Measurements from ENCODE around the gene SPI1.

The SPI1 gene

DNA sequence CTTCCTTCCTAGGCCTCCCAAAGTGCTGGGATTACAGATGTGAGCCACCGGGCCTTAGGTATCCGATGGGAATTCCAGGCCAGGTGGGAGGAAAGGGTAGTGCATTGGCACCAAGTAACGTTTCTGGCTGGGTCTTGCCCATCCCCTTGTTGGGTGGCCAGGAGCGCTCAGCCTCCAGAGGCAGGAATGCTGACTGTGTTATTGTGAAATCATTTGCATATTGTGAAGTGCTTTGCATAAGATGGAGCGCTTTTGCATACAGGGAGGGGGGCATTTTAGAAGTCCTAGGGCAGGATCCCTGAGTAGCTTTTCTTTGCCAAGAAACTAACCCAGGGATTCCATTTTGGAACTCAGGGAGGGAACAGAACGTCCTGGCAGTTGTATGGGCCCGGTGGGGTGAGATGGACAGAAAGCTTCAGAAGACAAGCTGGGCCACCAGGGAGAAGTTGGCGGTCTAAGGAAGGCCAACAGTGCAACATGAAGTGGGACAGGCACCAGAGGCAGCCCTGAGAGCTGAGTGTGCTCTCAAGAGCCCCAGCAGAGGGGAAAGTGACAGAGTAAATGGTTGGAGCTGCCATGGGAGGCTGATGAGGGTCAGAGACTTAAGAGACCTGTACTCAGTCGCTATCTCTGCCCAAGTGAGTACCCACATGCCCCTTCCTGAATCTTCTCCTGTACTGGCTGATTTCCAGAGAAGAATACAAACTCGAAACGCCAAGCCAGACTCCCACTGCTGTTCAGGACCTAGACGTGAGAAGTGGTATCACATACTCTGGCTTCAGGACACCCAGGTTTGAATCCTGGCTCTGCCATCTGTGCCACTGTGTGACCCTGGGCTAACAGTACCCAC, 28.8 kb upstream of the SPI1 start:
- no peak for DNase-seq

DNA sequence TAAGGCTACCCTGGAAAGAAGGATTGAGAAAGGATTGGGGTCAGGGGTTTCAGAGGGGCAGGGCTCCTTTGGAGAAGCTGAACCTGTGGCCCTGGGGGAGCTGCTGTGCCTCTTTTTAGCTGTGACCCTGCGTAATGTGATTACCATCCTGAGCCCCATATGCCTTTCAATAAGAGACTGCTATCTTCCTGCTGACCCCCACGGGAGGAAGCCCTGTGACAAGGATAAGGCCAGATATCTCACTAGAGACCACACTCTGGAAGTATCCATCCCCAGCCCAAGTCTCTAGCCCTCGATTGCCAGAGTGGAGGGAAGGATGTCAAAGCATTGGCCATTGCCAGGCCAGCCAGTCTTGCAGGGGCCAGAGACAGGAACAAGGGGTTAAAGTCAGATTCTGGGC, 25.2 kb upstream of the SPI1 start:
- DNase-seq, result no peak

DNA sequence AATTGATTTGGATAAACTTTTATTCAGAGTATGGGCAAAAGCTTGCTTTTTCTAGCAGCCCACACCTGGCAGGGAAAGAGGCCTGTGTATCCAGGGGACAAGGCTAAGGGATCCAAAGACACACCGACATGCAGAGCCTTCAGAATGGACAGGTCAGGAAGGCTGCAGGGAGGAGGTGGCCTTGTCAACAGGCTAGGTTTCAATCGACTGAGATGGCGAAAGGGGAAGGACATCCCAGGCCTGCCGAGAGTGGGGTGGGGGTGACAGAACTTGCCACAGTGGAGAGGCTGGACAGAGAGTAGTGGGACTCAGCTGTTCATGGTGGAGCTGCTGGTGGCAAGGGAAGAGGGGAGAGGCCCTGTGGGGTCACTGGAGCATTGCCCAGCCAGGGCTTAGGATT, 24.8 kb upstream of the SPI1 start:
- DNase-seq, result no peak

DNA sequence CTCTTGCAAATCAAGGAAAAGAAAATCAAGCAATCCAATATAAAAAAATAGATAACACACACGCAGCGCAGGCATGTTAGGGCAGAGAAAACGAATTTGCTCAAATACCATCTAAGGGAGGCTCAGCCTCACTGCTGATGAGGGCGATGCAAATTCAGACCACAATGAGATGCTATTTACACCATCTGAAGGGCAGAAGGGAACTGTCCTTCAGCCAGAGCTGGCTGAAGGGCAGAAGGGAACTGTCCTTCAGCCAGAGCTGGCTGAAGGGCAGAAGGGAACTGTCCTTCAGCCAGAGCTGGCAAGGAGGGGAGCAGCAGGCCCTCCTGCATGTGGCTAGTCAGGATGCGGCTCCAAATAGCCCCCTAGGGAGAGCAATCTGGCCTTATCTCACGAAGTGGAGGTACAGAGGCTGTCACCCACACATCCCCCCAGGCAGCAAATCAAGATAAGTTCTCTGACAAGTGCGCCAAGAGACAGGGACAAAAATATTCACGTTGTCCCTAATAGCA, 22.5 kb upstream of the SPI1 start:
- no peak for DNase-seq

DNA sequence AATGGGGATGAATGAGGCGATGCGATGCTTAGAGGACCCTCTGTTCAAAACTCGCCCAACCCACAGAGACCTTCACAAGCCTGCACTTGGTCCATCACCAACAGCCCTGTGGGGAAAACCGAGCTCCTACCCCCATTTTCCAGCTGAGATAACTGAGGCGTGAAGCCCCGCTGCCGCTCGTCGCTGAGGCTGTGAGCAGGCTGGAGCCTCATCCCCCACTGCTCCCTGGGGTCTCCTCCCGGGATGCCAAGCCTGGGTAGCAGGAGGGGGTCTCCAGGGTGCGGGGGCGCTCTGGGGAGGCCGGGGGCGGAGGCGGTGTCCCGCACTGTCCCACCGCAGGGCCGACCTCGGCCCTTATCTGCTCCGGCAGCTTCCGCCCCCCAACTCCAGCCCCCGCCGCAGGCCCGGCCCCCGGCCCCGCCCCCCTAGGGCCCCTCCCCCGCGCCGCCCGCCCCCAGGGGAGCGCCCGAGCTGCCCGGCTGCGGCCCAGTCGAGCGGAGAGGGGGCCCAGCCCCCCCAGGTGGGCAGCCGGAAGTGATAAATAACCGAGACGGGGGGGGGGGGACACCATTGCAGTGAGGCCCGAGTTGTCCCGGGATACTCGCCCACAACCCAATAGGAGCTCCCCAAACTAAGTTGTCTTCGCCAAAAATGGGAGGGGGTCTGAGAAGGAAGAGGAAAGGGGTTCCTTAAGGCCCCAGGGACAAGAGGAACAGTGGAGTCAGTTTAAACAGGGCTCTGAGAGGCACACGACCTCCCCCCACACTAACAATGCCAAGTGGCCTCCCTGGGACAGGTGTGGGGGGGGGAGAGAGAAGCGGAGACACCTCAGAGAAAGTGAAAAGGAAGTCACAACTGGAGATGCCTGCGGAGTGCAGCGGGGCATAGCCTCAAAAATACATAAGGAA, 21.8 kb upstream of the SPI1 start:
- peak; percentile 34 for DNase-seq

DNA sequence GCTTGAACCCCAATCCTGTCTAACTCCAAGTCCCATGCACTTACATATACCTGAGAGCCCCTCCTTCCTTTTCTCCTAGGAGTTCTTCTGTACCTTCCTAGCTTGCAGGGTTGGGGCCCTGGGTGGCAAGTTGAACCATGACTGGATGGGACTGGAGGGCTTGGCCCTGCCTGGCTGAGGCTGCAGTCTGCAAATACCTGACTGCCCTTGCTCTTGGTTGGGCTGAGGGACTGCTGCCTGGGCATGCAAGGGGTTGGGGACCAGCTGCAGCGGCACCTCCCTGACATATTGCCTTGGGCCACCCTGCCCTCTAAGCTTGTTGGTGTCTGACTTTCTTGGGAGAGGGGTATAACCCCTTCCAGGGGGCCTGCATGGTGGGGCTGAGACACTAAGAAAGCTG, 20.2 kb upstream of the SPI1 start:
- DNase-seq, result no peak

DNA sequence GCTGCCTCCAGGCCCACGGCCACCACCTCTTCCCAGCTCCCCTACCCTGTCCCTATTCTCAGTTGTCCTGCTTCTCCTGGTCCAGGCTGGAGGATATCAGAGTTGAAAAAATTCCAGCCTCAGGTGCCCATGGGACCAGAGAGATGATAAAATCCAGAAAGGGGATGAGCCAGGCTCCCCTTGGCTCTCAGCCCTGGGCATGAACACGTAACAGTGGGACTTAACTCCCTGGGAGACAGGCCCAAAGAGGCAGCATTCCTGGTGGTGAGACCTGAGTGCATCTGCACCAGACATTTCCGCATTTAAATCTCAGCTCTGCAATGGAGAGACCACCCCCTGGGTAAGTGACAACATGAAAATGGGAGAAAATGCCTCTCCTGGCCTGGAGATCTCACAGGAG, 19.7 kb upstream of the SPI1 start:
- no peak for DNase-seq

DNA sequence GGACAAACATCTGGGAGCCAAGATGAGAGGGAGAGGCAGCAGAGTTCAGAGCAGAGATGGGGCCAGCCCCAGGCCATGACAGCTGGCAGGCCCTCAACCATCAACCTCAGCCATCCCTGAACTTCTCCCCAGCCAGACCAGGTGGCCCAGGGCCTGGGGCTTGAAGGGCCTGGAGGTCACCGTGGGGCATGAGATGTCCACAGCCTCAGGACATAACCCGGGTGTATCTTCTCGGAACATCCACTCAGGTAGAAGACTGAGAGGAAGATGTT, 17.6 kb upstream of the SPI1 start:
- DNase-seq, result no peak

DNA sequence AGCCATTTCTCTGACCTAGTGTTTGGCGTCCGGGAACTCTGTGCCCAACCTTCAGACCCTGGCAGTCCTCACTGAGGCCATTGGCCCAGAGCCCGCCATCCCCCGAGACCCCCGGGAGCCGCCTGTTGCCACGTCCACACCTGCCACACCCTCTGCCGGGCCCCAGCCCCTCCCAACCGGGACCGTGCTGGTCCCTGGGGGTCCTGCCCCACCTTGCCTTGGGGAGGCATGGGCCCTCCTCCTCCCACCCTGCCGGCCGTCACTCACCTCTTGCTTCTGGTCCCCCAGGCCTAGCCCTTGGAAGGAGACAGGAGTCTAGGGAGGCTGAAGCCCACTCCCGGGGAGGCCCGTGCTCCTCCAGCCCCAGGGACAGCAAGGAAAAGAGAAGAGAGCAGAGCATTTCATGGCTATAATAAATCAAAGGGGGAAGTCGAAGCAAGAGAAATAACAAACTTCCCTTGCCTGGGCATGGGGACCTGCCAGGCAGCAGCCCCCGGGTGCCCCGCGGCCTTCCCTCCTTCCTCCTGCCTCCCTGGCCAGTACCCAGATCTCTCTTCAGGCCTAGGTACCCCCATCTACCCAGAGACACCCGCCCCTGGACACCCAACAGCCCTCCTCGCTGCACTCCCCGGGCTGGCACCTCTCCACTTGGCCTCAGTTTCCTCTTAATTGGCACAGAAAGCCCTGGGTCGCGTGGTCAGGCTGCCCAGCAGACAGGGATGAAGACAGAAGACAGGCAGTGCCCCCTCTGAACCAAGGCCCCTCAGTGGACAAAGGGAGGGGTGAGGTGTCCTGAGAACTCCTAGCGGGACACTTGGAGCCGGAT, 17.1 kb upstream of the SPI1 start:
- no peak for DNase-seq

DNA sequence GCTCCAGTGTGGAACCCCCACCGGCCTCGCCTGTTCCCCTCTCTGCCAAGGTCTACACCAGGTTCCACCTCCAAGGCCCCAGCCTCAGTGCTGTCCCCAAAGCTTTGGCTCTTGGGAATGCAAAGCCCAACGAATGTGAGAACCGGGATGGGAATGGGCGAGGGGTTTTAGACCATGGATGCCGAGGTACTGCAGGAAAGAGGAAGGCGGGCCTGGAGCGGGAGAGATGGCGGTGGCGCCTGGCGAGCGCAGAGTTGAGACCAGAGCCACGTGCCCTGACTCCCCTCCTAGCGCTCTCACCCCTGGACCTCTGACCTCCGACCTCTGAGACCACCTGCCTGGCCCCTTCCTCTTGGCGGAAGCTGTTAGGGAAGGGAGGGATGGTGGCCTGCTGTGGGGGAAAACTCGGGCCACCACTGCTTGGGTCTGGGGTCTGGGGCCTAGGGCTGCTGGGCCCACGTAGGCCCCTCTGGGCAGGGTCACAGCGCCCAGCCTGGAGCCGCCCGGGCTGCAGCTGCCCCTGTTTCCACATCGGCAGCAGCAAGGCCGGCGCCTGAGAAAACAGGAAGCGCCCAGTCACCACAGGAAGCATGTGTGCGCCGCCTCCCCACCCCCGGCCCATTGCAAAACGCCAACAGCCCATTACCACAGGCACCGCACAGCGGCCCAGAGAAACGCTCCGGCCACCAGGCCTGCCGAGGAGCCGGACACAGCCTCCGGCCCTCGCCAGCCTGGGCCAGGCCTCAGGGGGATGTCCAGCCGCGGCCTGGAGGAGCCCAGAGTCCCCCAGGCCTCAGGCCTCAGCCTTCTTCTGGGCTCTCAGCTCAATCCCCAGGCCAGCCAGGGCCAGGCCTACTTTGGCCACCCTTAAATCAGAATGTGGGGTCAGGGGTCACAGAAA, 16.2 kb upstream of the SPI1 start:
- DNase-seq, result peak; percentile 67

DNA sequence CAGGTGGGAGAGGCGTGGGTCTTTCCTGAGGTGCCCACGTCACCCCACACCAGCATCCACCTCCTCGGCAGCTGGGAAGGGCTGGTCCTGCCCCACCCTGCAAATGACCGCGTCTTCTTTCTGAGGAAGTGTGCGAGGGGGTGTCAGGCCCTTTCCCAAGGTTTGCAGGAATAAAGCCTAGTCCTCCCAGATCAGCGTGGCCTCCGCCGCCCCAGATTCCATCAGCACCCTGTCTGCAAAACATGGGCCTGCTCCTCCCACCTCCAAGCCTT, 15.6 kb upstream of the SPI1 start:
- DNase-seq, result no peak

DNA sequence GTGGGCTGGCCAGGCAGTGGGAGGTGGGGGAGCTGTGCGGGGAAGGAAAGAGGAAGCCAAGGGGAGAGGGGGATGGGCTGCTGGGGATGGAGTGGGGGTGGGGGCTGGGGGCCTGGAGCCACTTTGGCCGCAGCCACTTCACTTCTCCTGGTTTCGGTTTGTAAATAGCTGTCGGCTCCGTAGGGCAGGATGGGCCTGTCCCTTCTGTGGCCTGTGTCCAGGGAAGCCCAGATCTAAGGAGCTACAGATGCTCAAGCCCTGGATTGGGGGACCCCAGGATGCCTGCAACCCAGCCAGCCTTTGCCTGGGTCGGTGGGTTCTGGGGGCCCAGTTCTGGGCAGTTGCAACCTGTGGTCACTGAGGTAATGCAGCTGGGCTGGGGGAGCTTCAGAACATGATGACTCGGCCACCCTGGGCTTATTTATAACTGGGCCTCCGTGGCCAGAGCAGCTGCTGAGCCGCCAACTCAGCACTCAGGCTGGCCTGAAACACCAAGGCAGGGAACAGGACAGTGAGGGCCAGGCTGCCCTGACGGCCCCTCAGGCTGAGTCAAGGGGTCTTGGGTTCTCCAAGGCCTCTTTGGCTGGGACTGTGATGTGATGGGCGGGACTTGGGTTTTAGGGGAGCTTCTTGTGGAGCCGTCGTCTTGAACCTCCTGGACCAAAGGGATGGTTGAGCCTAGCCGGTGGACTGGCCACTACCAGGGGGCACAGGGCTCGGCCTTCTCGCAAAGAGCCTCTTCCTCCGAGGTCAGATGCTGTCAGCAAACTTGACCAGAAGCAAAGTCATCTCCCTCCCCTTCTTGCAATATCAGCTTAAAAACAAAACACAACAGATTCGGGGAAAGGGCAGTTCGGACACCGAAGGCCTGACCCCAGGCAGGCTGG, 15.1 kb upstream of the SPI1 start:
- DNase-seq, result no peak

DNA sequence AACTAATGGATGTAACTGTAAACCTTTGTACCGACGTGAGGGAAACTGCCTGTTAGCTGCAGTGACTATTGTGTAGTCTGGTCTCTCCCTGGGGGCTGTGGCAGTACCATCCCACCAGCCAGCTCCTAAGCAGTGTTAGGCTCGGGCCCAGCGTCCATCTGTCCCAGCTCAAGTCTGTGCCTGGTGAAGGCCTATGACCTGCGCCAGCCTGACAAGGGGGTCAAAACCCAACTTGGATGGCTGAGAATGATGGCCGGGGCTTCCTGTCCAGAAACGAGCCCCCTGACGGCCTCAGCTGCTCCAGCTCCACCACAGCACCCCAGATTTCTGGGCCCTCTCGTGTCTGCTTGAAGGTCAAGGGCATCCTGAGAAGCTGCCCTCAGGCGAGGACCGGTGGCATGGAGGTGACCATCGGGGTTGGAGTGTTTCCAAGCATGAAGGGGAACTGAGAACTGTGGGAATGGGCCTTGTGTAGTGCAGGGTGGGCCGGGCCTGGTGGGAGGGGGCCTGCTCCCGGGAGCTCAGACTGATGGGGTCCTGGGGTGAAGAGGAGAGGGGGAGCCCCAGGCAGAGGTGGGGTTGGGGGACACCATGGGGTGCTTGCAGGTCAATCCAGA, 14.3 kb upstream of the SPI1 start:
- DNase-seq, result no peak

DNA sequence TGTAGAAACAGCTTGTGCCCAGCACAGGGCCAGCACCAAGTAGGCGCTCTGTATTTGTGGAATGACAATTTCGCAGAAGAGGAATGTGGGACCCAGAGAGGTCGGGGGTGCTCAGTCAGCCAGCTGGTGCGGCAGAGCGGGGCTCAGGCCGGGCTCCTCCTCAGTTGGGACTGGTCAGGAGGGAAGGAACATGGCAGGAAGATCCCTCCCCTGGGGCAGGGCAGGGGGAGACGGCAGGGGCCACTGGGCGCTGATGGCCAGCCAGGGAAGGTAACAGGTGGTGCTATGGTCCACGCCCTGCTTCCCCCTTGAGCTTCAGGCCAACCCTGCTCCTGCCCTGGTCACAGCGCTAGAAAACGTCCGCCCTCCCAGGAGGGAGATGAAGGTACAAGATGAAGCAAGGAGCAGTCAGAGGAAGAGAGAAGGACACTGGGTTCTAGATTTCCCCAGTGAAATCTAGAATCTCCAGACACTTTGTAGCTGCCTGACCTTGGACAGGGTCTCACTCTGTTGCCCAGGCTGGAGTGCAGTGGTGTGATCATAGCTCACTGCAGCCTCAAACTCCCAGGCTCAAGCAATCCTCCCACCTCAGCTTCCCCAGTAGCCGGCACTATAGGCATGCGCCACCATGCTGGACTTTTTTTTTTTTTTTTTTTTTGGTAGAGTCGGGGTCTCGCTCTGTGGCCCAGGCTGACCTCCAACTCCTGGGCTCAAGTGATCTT, 13.5 kb upstream of the SPI1 start:
- DNase-seq, result no peak

DNA sequence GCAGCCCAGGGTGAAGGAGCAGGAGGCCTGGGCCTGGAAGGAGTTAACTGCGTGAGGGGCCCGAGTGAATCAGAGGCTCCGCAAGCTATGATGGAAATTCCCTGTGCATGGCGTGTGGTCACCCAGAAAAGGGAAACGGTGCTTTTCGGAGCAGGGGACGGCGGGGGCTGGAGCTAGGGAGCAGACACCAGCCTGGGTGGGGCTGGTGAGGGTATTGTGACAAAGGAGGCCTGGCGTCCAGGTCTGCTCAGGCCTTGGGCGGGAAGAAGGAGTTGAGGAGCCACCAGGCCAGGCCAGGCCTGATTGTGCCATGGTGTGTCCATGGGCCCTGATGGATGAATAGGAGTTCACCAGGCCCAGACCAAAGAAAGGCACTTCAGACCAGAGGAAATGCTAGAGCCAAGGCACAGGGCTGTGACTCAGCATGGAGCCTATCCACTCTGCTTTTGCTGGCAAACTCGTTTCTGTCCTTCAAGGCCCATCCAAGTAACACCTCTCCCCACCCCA, 12.8 kb upstream of the SPI1 start:
- DNase-seq, result no peak

DNA sequence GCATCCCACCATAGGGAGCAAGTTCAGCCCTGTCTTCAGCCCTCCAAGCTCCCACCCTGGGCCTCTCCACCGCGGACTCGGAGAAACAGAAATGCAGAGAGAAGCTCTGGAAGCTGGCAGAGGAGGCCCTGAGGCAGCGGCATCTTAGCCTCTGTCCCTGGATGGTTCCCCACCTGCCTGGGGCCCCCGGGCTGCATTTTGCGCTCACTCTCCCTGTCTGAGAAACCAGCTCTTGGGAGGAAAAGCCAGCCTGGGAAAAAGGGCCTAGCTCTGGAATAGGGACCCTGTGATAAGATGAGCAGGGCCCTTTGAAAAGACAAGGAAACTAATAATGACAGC, 12.0 kb upstream of the SPI1 start:
- DNase-seq, result no peak

DNA sequence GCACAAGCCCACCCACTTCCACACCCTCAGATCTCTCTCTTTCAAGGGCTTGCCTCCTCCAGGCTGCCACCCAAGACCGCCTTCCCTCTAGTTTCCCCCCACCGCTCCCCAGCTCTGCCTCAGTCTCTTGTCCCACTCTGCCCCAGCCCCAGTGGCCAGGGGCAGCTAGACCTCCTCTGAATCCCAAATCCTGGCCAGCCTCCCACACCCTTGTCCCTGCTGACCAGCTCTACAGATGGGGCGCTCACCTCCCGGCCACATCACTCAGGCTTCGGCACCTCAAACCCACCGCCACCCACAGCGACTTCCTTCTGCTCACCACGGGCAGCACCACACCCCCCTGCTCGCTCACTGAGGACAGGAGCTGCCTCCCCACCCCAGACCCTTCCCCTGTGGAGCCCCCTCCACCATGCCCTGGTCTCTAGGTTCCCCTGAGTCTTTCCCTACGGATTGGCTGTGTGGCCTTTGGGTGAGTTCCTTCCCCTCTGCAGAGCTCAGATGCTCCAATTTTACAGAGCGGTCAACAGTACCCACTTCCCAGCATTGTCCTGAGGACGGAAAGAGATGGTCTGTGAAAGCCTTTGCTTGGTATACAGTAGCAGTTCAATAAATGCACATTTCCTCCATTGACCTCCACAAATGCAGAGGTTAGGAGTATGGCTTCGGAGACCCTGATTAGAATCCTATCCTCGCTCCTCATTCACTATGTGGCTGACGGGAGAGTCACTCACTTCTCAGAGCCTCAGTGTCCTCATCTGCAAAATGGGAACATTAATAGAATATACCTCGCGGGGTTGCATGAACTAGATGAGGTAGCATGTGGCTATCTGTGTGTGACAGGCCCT, 11.5 kb upstream of the SPI1 start:
- DNase-seq, result no peak

DNA sequence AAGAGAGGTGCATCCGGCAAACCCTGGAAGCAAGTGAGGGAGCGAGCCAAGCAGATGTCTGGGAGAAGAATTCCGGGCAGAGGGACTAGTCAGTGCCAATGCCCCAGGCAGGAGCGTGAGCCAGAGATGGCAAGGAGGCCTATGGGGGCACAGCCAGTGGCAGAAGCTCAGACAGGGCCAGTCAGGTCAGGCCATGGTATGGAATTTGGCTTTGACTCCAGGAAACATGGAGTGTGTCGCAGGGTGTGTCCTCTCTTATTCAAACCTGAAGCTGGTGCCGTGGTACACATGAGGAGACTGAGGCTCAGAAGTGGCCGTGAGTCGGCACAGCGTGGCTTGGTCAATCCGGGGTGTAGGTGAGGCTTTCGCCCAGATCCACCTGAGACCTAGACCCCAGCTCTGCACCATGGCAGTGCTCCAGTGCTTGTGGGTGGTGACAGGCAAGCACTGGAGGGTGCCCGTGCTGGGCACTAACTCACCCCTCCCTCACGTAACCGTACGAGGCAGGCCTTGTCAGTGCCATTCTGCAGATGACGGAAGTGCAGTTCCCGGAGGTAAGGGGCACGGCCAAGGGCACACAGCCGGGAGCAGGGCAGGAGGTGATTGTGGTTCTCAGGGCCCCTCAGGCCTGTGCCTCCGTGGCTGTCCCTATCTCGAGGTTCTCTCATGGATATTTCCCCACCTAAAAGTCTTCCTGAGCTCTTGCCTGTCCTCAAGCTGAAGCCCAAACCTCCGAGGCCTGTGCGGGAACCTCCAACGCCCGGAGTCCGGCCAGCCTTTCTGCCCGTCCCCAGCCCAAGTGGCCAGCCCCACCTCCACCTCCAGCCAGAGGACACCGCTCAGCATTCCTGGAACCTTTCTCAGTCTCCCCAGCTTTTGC, 10.6 kb upstream of the SPI1 start:
- no peak for DNase-seq

Data from activated naive CD4-positive, alpha-beta T cell treated with Interleukin-2 at 50 U/mL for 16 hours (primary cell).